Measurements from ENCODE around the gene EIF5AL1.
"Not testable (repeated sequence)": the region's sequence is repeated elsewhere in the genome, so short reads cannot be mapped to it uniquely, and the experiment has no call there.

The EIF5AL1 gene

GRCh38 chr10:79556961-79557360 lies 44.6 kb downstream of the EIF5AL1 start:
- DNase-seq (ENCODE audit: low spot score) = not testable (repeated sequence)

DNA sequence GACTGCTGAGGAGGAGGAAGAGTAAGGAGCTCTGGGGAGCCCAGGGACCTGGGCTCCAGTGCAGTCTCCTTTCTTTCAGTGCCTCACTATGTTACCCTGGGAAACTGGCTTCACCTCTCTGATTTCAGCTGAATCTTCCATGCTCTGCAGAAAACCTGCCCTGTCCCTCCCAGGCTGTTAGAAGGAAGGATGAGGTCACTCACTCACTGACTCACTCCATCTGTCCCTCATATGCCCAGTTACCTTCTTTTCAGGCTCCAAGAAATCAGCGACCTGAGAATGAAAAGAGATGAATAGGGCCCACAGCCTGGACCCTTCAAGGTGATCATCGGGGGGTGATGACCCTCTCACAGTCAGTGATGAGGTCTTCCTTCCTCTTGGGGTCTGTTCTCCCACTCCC lies 47.4 kb downstream of the EIF5AL1 start:
- no peak for DNase-seq (ENCODE audit: low spot score)

DNA sequence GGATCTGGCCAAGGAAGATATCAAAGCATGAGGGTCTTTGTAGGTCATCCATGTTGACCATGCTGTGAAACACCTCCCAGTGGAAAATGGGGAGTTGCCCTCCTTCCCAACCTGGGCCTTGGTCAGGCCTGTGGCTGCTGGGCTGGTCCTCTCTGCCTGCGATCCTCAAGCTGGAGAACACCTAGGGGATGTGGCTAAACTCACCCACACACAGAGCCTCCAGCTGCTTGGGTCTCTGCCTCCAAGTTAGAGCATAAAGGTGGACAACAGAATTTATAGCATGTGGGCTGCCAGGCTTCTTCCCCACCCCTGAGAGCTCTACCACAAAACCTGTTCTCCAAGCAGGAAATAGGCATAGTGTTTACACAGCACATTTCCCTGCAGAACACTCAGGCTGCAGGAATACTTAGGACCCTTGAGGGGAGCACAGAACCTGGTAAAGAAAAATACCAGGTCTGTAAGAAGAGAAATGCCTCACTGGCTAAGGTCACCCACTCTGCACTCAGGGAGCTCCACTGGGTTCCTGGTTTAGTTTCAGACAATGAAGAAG lies 47.9 kb downstream of the EIF5AL1 start, which contains the start of gene SFTPA2:
TSS of gene SFTPA2 (minus strand) at position 248 of the 550 bp plus-strand sequence. CDS start 924 bp downstream, outside the sequence.
- no peak for DNase-seq (ENCODE audit: low spot score)

DNA sequence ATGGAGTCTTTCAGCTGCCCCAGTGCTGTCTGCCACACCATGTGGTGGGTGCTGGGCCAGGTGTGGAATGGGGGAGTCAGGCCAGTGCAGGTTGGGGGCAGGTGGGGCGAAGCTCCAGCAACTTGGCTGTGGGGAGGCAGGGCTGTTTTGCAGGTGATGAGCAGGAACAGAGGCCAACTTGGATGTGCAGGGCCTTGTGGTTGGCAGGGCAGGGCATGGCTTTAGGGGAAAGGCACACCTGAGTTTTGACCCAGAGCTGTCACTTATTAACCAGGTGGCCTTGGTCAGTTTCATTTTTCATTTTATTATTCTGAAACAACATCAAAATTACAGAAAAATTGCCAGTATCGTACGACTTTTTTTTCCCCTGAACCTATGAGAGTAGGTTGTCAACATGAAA lies 48.9 kb downstream of the EIF5AL1 start:
- DNase-seq (ENCODE audit: low spot score) = no peak

GRCh38 chr10:79562135-79562756 lies 49.9 kb downstream of the EIF5AL1 start:
- DNase-seq (ENCODE audit: low spot score) = peak; percentile 9

GRCh38 chr10:79563426-79563825 lies 51.1 kb downstream of the EIF5AL1 start:
- DNase-seq (ENCODE audit: low spot score) = no peak
